DOHH2 (cell line): ENCODE results near the gene SCIN.

Experiments
- EZH2phosphoT487 ChIP-seq: fragments of 200-600 bp; sonication (generic); IDR thresholded peaks from 2 replicates; pipeline ENCODE4 v1.6.1; 2017; ENCODE audit warnings: borderline replicate concordance, mild to moderate bottlenecking, antibody characterized with exemption, low read length, moderate library complexity, mixed read lengths
- TF ChIP-seq, protein P1 (sequence below): fragments of 200-600 bp; sonication (generic); IDR thresholded peaks from one replicate; pipeline ENCODE4 v1.5.1; 2014; ENCODE audit warnings: antibody characterized with exemption, mild to moderate bottlenecking, low read depth, low read length; ENCODE audit not compliant: poor library complexity, severe bottlenecking

GRCh38 chr7:12648704-12649261 lies 78.3 kb downstream of the SCIN start:
- TF ChIP-seq, protein P1, sequence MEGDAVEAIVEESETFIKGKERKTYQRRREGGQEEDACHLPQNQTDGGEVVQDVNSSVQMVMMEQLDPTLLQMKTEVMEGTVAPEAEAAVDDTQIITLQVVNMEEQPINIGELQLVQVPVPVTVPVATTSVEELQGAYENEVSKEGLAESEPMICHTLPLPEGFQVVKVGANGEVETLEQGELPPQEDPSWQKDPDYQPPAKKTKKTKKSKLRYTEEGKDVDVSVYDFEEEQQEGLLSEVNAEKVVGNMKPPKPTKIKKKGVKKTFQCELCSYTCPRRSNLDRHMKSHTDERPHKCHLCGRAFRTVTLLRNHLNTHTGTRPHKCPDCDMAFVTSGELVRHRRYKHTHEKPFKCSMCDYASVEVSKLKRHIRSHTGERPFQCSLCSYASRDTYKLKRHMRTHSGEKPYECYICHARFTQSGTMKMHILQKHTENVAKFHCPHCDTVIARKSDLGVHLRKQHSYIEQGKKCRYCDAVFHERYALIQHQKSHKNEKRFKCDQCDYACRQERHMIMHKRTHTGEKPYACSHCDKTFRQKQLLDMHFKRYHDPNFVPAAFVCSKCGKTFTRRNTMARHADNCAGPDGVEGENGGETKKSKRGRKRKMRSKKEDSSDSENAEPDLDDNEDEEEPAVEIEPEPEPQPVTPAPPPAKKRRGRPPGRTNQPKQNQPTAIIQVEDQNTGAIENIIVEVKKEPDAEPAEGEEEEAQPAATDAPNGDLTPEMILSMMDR, result no peak
- TF ChIP-seq EZH2phosphoT487, result no peak
